Rectal smooth muscle tissue (tissue), 1 donor: ENCODE results near the gene KRT33A.

Experiments
- H3K27ac ChIP-seq: one replicate; pipeline ENCODE4 v1.7.0; 2013; ENCODE audit warnings: low read depth, low read length, inconsistent platforms
- H3K27me3 ChIP-seq: one replicate; pipeline ENCODE4 v1.7.0; 2013; ENCODE audit warnings: low read length; ENCODE audit not compliant: control insufficient read depth, insufficient read depth
- H3K36me3 ChIP-seq: one replicate; pipeline ENCODE4 v1.7.0; 2013; ENCODE audit warnings: low read length; ENCODE audit not compliant: control insufficient read depth, insufficient read depth
- H3K4me1 ChIP-seq: one replicate; pipeline ENCODE4 v1.7.0; 2013; ENCODE audit warnings: low read length; ENCODE audit not compliant: control insufficient read depth, insufficient read depth
- H3K4me3 ChIP-seq: one replicate; pipeline ENCODE4 v1.7.0; 2013; ENCODE audit warnings: low read length
- H3K9ac ChIP-seq: one replicate; pipeline ENCODE4 v1.7.0; 2013; ENCODE audit warnings: low read length

The KRT33A gene

GRCh38 chr17:41324180-41325075 lies 26.2 kb downstream of the KRT33A start:
- Histone ChIP-seq H3K9ac (no peak overlapping the region), H3K4me1 (no peaks in the 10 kb centered on the region), H3K36me3 (no peaks in the 10 kb centered on the region), H3K27ac (no peak overlapping the region), H3K27me3 (peaks cover 4% of the 10 kb centered on the region), H3K4me3 (no peak overlapping the region)

- no peak overlapping the region for H3K4me3 ChIP-seq
- H3K27me3 ChIP-seq = no peaks in the 10 kb centered on the region
- H3K36me3 ChIP-seq = no peaks in the 10 kb centered on the region
- H3K27ac ChIP-seq = no peak overlapping the region
- H3K4me1 ChIP-seq = no peaks in the 10 kb centered on the region
- no peak overlapping the region for H3K9ac ChIP-seq
Observed at GRCh38 chr17:41322903-41323895, 27.4 kb downstream of the KRT33A start.

GRCh38 chr17:41322094-41322902 lies 28.3 kb downstream of the KRT33A start:
- Histone ChIP-seq H3K36me3 (no peaks in the 10 kb centered on the region), H3K4me3 (no peak overlapping the region), H3K4me1 (no peaks in the 10 kb centered on the region), H3K9ac (no peak overlapping the region), H3K27ac (no peak overlapping the region), H3K27me3 (no peaks in the 10 kb centered on the region)

GRCh38 chr17:41318231-41318630 lies 32.4 kb downstream of the KRT33A start:
- Histone ChIP-seq H3K27me3 (no peaks in the 10 kb centered on the region), H3K4me1 (no peaks in the 10 kb centered on the region), H3K27ac (no peak overlapping the region), H3K9ac (no peak overlapping the region), H3K36me3 (no peaks in the 10 kb centered on the region), H3K4me3 (no peak overlapping the region)

- no peak overlapping the region for H3K4me3 ChIP-seq
- H3K9ac ChIP-seq = no peak overlapping the region
- H3K27me3 ChIP-seq = no peaks in the 10 kb centered on the region
- no peaks in the 10 kb centered on the region for H3K4me1 ChIP-seq
- H3K27ac ChIP-seq = no peak overlapping the region
- H3K36me3 ChIP-seq = no peaks in the 10 kb centered on the region
Observed at GRCh38 chr17:41315814-41316445, 34.7 kb downstream of the KRT33A start.

- Histone ChIP-seq H3K36me3 (no peaks in the 10 kb centered on the region), H3K27me3 (no peaks in the 10 kb centered on the region), H3K4me3 (no peak within 1 kb of the TSS), H3K9ac (no peak within 1 kb of the TSS), H3K27ac (no peak within 1 kb of the TSS), H3K4me1 (no peaks in the 10 kb centered on the region)
Observed at GRCh38 chr17:41315204-41315794, 35.3 kb downstream of the KRT33A start, which contains the start of gene KRTAP17-1. TSS of gene KRTAP17-1 (minus strand) at chr17:41315710. CDS start at chr17:41315650, 60 bp downstream.

- no peaks in the 10 kb centered on the region for H3K4me1 ChIP-seq
- H3K4me3 ChIP-seq = no peak overlapping the region
- no peaks in the 10 kb centered on the region for H3K27me3 ChIP-seq
- H3K9ac ChIP-seq = no peak overlapping the region
- H3K27ac ChIP-seq = no peak overlapping the region
- H3K36me3 ChIP-seq = no peaks in the 10 kb centered on the region
Observed at GRCh38 chr17:41311111-41311510, 39.5 kb downstream of the KRT33A start.

GRCh38 chr17:41308918-41309359 lies 41.7 kb downstream of the KRT33A start, which contains the start of gene KRTAP16-1:
TSS of gene KRTAP16-1 (minus strand) at chr17:41309309. CDS start at chr17:41309253, 56 bp downstream.
- Histone ChIP-seq H3K27ac (no peak within 1 kb of the TSS), H3K27me3 (no peaks in the 10 kb centered on the region), H3K4me1 (no peaks in the 10 kb centered on the region), H3K36me3 (no peaks in the 10 kb centered on the region), H3K4me3 (no peak within 1 kb of the TSS), H3K9ac (no peak within 1 kb of the TSS)

GRCh38 chr17:41308251-41308917 lies 42.2 kb downstream of the KRT33A start:
- Histone ChIP-seq H3K27me3 (no peaks in the 10 kb centered on the region), H3K36me3 (no peaks in the 10 kb centered on the region), H3K9ac (no peak overlapping the region), H3K4me3 (no peak overlapping the region), H3K4me1 (no peaks in the 10 kb centered on the region), H3K27ac (no peak overlapping the region)

- no peaks in the 10 kb centered on the region for H3K4me1 ChIP-seq
- no peak overlapping the region for H3K9ac ChIP-seq
- H3K36me3 ChIP-seq = no peaks in the 10 kb centered on the region
- H3K27ac ChIP-seq = no peak overlapping the region
- H3K4me3 ChIP-seq = no peak overlapping the region
- no peaks in the 10 kb centered on the region for H3K27me3 ChIP-seq
Observed at GRCh38 chr17:41307647-41308046, 43.0 kb downstream of the KRT33A start.

- no peaks in the 10 kb centered on the region for H3K4me1 ChIP-seq
- H3K9ac ChIP-seq = no peak overlapping the region
- no peaks in the 10 kb centered on the region for H3K27me3 ChIP-seq
- H3K4me3 ChIP-seq = no peak overlapping the region
- H3K27ac ChIP-seq = no peak overlapping the region
- no peaks in the 10 kb centered on the region for H3K36me3 ChIP-seq
Observed at GRCh38 chr17:41304091-41304490, 46.5 kb downstream of the KRT33A start.
